Cerebellar cortex (tissue), 1 donor: ENCODE measurements around the gene RTEL1.

Experiments
- DNase-seq: peaks from one replicate; pipeline ENCODE4 v3.0.0-alpha.2; 2015; ENCODE audit warnings: low spot score

The RTEL1 gene

GRCh38 chr20:63700199-63701050 is 42.3 kb downstream of the RTEL1 start:
- no peak for DNase-seq

GRCh38 chr20:63701051-63701328 is 42.9 kb downstream of the RTEL1 start:
- no peak for DNase-seq

GRCh38 chr20:63701329-63702035 is 43.4 kb downstream of the RTEL1 start:
- DNase-seq, result no peak

DNA sequence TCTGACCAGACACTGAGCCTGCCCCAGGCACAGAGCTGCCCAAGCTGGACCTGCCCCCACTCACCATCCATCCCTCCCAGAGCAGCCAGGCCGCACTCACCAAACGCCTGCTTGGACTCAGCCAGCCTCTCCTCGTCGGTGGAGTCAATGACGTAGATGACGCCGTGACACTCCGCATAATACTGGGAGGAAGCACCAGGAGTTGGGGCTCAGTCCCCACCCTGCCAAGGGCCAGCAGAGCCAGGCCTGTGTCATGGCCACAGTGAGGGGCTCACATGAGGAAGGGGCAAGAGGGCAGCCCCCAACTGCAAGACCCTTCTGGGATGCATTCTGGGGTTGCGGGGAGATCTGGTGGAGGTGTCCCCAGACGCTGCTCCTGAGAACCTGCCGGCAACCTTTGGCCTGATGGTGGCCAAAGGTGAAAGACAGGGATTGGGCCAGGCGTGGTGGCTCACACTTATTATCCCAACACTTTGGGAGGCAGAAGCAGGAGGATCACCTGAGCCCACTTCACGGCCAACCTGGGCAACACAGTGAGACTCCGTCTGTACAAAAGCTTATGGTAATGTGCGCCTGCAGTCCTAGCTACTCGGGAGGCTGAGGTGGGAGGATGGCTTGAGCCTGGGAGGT is 44.0 kb downstream of the RTEL1 start:
- no peak for DNase-seq

GRCh38 chr20:63702751-63703470 is 44.8 kb downstream of the RTEL1 start:
- no peak for DNase-seq

GRCh38 chr20:63703471-63703975 is 45.4 kb downstream of the RTEL1 start:
- DNase-seq, result no peak

DNA sequence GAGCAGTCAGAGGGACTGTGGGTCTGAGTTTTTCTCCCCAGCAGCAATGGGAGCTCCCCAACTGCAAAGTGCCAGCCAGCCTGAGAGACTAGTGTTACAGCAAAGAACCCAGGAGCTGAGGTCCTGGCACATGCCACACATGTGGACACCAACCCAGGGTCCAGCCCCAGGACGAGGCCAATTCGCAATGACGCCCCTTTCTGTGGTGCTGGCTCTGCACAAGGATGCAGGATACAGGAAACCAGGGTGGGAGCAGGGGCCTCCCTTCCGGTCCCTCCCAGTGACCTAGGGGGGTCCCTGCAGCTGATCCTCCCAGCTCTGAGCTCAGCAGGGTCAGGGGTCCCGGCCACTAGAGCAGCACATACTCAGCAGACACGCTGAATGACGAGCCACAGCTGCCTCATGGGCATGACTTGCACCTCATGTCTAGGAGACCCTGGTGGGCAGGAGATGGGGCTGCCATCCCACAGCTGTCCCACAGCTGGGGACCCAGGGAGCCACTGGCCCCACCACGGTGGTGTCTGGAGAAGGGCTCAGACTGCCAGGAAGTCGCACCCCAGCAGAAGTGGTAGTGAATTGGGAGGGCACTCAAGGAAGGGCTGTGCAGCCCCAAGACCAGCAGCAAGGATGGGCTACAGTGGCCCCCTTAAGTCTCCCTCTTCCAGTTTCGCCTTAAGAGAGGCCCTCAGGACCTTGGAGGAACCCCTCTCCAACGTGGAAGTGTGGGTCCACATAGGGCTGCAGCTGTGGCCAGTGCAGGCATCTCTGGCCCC is 46.0 kb downstream of the RTEL1 start:
- DNase-seq, result no peak

DNA sequence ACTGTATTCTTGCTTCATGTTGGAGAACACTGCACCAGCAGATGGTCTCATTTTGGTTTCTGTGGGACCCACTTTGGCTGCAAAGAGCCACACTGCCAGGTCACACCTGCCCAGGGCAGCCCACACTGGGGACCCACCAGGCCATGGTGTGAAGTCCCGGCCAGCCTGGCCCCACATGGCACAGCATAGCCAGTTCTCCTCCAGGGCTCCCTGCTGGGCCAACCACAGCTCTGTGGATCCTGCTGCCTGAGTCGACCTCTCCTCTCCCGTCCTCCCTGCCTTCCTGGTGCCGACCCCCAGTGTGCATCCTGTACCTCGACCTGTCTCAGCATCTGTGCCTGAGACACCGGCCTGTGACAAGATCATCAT is 46.6 kb downstream of the RTEL1 start:
- DNase-seq, result no peak

DNA sequence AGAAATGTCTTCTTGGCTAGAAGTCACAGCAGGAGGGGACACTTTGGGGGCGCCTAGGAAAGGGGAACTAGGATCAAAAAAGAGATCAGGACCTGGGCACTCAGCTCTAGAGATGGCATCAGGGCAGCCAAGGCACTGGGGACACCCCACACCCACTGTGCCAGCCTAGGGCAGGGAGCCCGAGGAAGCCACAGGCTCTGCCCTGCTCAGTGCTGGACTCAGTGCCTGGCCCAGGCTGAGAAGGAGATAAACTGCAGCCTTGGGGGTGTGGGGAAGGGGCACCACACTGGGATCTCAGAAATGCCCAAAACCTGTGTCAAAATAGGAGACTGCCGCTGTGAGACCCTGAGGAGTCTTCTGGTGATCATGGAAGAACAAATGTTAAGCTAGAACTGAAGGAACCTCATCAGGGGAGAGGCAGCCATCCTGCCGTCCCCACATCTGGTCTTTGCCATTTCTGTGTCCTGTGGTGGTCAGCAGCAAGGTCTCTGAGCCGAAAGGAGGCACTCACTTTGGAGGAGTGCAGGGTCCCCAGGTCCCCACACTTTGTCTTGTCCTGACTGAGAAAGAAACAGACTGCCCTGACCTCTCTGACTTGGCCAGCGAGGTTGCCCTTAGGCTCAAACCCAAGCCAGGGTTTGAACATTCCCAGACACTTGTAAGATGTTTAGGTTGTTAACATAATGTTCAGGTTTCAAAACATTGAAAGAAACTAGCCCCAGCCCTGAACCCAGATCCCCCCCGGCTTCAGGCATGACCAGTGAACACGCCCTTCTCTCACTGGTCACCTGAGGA is 47.3 kb downstream of the RTEL1 start:
- DNase-seq, result no peak

DNA sequence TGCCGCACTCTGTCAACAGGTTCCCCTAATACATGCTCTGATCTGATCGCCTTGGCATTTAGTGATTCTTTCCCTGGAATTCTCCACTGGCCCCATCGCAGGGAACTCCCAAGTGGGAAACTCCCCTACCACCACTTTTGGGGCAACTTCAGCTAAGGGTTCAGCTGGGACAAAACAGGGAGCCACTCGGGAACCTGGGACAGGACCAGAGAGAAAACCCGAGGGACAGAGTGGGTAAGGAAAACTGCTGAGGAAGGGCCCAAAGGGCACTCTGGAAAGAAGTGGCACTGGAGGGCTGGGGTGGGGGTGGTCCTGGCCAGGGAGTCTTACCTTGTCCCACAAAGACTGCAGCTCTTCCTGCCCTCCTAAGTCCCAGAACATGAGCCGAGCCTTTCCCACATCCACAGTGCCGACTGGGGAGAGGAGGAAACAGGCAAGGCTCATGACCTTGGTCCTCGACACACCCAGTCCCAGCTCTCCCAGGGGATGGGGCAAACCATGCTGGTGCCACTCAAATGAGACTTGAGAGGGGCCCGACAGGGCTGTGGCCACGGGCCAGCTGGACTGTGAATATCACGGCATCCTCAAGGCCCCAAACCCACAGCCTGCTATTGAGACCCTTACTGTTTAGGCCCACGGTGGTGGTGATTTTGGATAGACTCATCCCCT is 48.0 kb downstream of the RTEL1 start:
- no peak for DNase-seq

DNA sequence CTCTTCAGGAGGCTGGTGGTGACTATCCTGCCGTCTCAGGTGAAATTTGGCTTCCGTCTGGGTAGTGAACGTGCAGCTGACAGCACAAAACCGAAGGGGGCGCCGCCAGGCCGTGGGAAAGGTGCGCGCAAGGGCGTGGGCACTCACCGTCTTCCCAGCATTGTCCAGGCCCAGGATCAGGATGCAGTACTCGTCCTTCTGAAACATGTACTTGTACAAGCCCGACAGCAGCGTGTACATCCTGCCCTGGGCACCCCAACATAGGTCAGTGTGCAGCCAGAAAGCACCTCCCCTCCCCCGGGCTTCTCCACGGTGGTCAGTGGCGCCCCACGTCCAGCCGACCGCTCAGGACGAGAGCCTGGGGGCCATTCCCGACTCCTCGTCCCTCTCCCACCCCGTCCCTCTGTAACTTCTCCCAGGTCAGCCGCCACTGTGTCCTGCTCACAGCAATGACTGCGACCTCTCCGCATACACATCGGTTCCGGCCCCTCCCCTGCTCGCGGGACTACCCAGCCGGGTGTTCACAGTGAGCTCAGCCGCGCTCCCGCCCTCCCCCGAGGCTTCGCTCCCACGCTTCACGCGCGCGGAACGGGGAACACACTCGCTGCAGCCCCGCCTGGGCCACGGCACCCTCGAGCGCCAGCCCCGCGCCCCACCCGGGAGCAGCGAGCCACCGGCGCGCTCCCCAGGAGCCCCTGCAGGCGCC is 48.9 kb downstream of the RTEL1 start:
- peak; percentile 37 for DNase-seq

- DNase-seq, result peak; percentile 78
Measured at GRCh38 chr20:63707558-63708300, 49.6 kb downstream of the RTEL1 start, which contains the start of the genes ARFRP1 and ZGPAT. Gene ARFRP1 (minus strand): TSS chr20:63707976. CDS start chr20:63707091, 885 bp downstream. Gene ZGPAT (plus strand): TSS chr20:63708039. CDS start chr20:63708581, 542 bp downstream.

GRCh38 chr20:63708301-63709148 is 50.4 kb downstream of the RTEL1 start:
- DNase-seq, result no peak

GRCh38 chr20:63709149-63709527 is 51.0 kb downstream of the RTEL1 start:
- no peak for DNase-seq

- no peak for DNase-seq
Measured at GRCh38 chr20:63711085-63711645, 53.1 kb downstream of the RTEL1 start.

- DNase-seq, result no peak
Measured at GRCh38 chr20:63712191-63712590, 54.1 kb downstream of the RTEL1 start.

DNA sequence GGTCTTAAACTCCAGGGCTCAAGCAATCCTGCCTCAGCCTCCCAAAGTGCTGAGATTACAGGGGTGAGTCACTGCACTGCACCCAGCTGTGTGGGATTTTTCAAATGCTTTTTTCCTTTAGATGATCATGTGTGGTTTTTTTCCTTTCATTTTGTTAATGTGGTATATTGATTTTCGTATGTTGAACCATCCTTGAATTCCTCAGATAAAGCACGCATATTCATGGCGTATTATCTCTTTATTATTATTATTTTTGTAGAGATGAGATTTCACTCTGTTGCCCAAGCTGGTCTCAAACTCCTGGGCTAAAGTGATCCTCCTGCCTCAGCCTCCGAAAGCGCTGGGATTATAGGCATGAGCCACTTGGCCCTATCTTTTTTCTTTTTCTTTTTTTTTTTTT is 56.7 kb downstream of the RTEL1 start:
- no peak for DNase-seq
